Esophagus squamous epithelium (tissue), 4 donors: ENCODE data around the gene CDCP1.

Source experiments
- POLR2A ChIP-seq, 4 donors: fragments of 450-650 bp; IDR thresholded peaks; one replicate each; pipeline ENCODE4 v1.6.1; 2017; ENCODE audit warnings: antibody characterized with exemption in 4 of 4, mild to moderate bottlenecking in 4 of 4, moderate library complexity in 3 of 4
- TF ChIP-seq, protein P1 (sequence below), 6 experiments: fragments of 450-650 bp in 4 of 6; fragments of 200-600 bp in 2 of 6; sonication (generic) in 2 of 6; IDR thresholded peaks; one replicate each; pipeline ENCODE4 v1.5.1; 2016 to 2019; ENCODE audit warnings: antibody characterized with exemption in 6 of 6, mild to moderate bottlenecking in 4 of 6, moderate library complexity in 4 of 6

DNA sequence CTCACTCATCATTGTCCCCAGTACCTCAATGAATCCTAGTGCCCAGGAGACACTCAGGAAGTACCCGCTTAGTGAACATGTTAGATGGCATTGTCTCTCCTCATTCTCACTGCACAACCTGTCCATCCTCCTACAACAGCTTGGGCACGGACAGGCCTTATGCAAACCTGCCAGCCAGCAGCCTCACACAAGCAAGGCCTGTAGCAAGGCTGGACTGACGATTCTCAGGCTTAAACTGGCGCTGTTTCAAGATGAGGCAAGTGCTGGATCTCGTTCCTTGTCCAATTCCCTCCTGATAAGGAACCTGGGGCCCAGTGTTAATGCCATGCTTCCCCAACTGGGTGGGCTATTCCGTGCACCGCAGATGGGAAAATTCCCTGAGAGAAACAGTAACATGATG, 59.0 kb downstream of the CDCP1 start:
- TF ChIP-seq, protein P1, sequence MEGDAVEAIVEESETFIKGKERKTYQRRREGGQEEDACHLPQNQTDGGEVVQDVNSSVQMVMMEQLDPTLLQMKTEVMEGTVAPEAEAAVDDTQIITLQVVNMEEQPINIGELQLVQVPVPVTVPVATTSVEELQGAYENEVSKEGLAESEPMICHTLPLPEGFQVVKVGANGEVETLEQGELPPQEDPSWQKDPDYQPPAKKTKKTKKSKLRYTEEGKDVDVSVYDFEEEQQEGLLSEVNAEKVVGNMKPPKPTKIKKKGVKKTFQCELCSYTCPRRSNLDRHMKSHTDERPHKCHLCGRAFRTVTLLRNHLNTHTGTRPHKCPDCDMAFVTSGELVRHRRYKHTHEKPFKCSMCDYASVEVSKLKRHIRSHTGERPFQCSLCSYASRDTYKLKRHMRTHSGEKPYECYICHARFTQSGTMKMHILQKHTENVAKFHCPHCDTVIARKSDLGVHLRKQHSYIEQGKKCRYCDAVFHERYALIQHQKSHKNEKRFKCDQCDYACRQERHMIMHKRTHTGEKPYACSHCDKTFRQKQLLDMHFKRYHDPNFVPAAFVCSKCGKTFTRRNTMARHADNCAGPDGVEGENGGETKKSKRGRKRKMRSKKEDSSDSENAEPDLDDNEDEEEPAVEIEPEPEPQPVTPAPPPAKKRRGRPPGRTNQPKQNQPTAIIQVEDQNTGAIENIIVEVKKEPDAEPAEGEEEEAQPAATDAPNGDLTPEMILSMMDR (IDR thresholded peaks at IDR 0.05) = no peak
- TF ChIP-seq POLR2A (IDR thresholded peaks at IDR 0.05) = no peak
